ENCODE data around the gene VAT1L. TPM values are rescaled to one million over a fixed set of nuclear protein-coding genes. Genes with fewer than 3 reads are reported as not detected.
A peak's percentile ranks its signal among the peaks of the same experiment; 100 is the strongest.

VAT1L gene
- total RNA-seq, 1 donor from 2014 or later = 0.32 TPM

- Histone ChIP-seq H3K36me3 (no peaks in the 10 kb centered on the region), H3K27ac (no peak overlapping the region), H3K4me3 (no peak overlapping the region), H3K27me3 (peaks cover 36% of the 10 kb centered on the region), H3K4me1 (peaks cover 5% of the 10 kb centered on the region), H3K9me3 (no peaks in the 10 kb centered on the region)
- intact Hi-C loops (cut with DNase I) = no loop called here
- DNase-seq = no peak
- no peak for ATAC-seq
- TF ChIP-seq CTCF (IDR thresholded peaks at IDR 0.05) = peak; percentile 9
Observed at GRCh38 chr16:77784441-77785372, 3.7 kb upstream of the VAT1L start.

GRCh38 chr16:77785373-77785764, 3.0 kb upstream of the VAT1L start:
- no peak overlapping the region for H3K27ac ChIP-seq
- DNase-seq (no peak), ATAC-seq (no peak)
- H3K9me3 ChIP-seq = no peaks in the 10 kb centered on the region
- no peak overlapping the region for H3K4me3 ChIP-seq
- H3K4me1 ChIP-seq = peaks cover 5% of the 10 kb centered on the region
- intact Hi-C loops (cut with DNase I) = no loop called here
- no peaks in the 10 kb centered on the region for H3K36me3 ChIP-seq
- no peak for TF ChIP-seq CTCF (IDR thresholded peaks at IDR 0.05)
- H3K27me3 ChIP-seq = peaks cover 42% of the 10 kb centered on the region

GRCh38 chr16:77786186-77786847, 2.0 kb upstream of the VAT1L start:
- no peak for TF ChIP-seq CTCF (IDR thresholded peaks at IDR 0.05)
- H3K27ac ChIP-seq = no peak overlapping the region
- H3K27me3 ChIP-seq = peaks cover 45% of the 10 kb centered on the region
- ATAC-seq (no peak), DNase-seq (no peak)
- peaks cover 5% of the 10 kb centered on the region for H3K4me1 ChIP-seq
- H3K4me3 ChIP-seq = no peak overlapping the region
- no peaks in the 10 kb centered on the region for H3K9me3 ChIP-seq
- intact Hi-C loops (cut with DNase I) = no loop called here
- H3K36me3 ChIP-seq = no peaks in the 10 kb centered on the region

- no peak overlapping the region for H3K4me3 ChIP-seq
- H3K9me3 ChIP-seq = no peaks in the 10 kb centered on the region
- no peaks in the 10 kb centered on the region for H3K36me3 ChIP-seq
- no peak overlapping the region for H3K27ac ChIP-seq
- no peak for TF ChIP-seq CTCF (IDR thresholded peaks at IDR 0.05)
- DNase-seq (no peak), ATAC-seq (no peak)
- intact Hi-C loops (cut with DNase I) = no loop called here
- peaks cover 45% of the 10 kb centered on the region for H3K27me3 ChIP-seq
- H3K4me1 ChIP-seq = peaks cover 5% of the 10 kb centered on the region
Observed at GRCh38 chr16:77787452-77787851, 912 bp upstream of the VAT1L start.

- no peak for TF ChIP-seq CTCF (IDR thresholded peaks at IDR 0.05)
- no peak overlapping the region for H3K27ac ChIP-seq
- peaks cover 5% of the 10 kb centered on the region for H3K4me1 ChIP-seq
- intact Hi-C loops (cut with DNase I) = no loop called here
- ATAC-seq (peak; percentile 18), DNase-seq (no peak)
- H3K9me3 ChIP-seq = no peaks in the 10 kb centered on the region
- H3K36me3 ChIP-seq = no peaks in the 10 kb centered on the region
- peaks cover 45% of the 10 kb centered on the region for H3K27me3 ChIP-seq
- H3K4me3 ChIP-seq = peak overlapping the region; percentile 47
Observed at GRCh38 chr16:77789085-77790008, 983 bp downstream of the VAT1L start.
